Small intestine (tissue), 7 donors: ENCODE data around the gene SMG5. TPM values are rescaled to one million over a fixed set of nuclear protein-coding genes. Genes with fewer than 3 reads are reported as not detected.

ENCODE experiments used
- DNase-seq, 2 donors: peaks; one replicate each; pipeline versions ENCODE4 v3.0.0 to v3.0.0-alpha.2; 2013
- FAIRE-seq: peaks from 2 replicates; lab custom pipeline; 2012; peaks lifted over from hg19 to GRCh38; lab: Jason Lieb, UNC
- H3K27ac ChIP-seq, 3 donors: one replicate each; pipeline ENCODE4 v1.5.1; 2013; ENCODE audit warnings: low read length in 2 of 3, mild to moderate bottlenecking in 2 of 3, control low read depth in 1 of 3, inconsistent platforms in 1 of 3, low read depth in 1 of 3, moderate library complexity in 1 of 3
- H3K27me3 ChIP-seq, 3 donors: one replicate each; pipeline ENCODE4 v1.6.1; 2013; ENCODE audit warnings: low read length in 3 of 3, inconsistent platforms in 1 of 3; ENCODE audit not compliant: control insufficient read depth in 3 of 3, insufficient read depth in 3 of 3
- H3K36me3 ChIP-seq, 3 donors: one replicate each; pipeline ENCODE4 v1.6.1; 2013; ENCODE audit warnings: low read length in 3 of 3, inconsistent platforms in 1 of 3, low read depth in 1 of 3, mild to moderate bottlenecking in 1 of 3, moderate library complexity in 1 of 3; ENCODE audit not compliant: control insufficient read depth in 3 of 3, insufficient read depth in 2 of 3
- H3K4me1 ChIP-seq, 3 donors: one replicate each; pipeline ENCODE4 v1.6.1; 2013; ENCODE audit warnings: low read length in 2 of 3, inconsistent platforms in 1 of 3, low read depth in 1 of 3, mild to moderate bottlenecking in 1 of 3, moderate library complexity in 1 of 3; ENCODE audit not compliant: control insufficient read depth in 3 of 3, insufficient read depth in 2 of 3
- H3K4me3 ChIP-seq, 3 donors: one replicate each; pipeline ENCODE4 v1.5.1; 2013; ENCODE audit warnings: low read length in 3 of 3, control low read depth in 1 of 3, inconsistent platforms in 1 of 3, low read depth in 1 of 3, mild to moderate bottlenecking in 1 of 3, moderate library complexity in 1 of 3
- H3K9me3 ChIP-seq, 2 donors: one replicate each; pipeline ENCODE4 v1.6.1; 2013; ENCODE audit warnings: low read depth in 1 of 2, low read length in 1 of 2; ENCODE audit not compliant: control insufficient read depth in 2 of 2, insufficient read depth in 1 of 2
- WGBS, 3 donors: extraction: QIAGEN DNeasy Blood & Tissue Kit; methylation state at CpG; one replicate each; pipeline ENCODE4 v1.1.7; 2013; 5-methylcytosine and 5-hydroxymethylcytosine counted together
- polyA plus RNA-seq, 4 donors: library from polyadenylated mRNA; stranded (reverse) in 3 of 4; unstranded in 1 of 4; fragments of 200-250 nt in 3 of 4; fragments of 120-200 nt in 1 of 4; gene quantifications; one replicate each; pipeline versions ENCODE4 v1.2.1 to v1.2.3, GENCODE V29; 2013
- donor health status: healthy with polysubstance abuse.
- donor health status: control.
- donor health status: control.
- donor health status: Bipolar disorder and iron deficiency.
- donor health status: healthy.

Gene SMG5
- polyA plus RNA-seq, 4 donors, result 30.0 to 57.0 (median 43.3) TPM

- peaks cover 7 to 29% (median 8%) of the 10 kb centered on the region in 3 donors for H3K36me3 ChIP-seq
- no peak overlapping the region for H3K4me3 ChIP-seq
- DNase-seq, result no peak
- H3K27ac ChIP-seq, result no peak overlapping the region
- no peaks in the 10 kb centered on the region for H3K4me1 ChIP-seq
- WGBS, 3 donors, result 90 to 97% (median 96%) methylated on average over 2 to 4 of the region's 4 CpGs
- no peak for FAIRE-seq
- no peaks in the 10 kb centered on the region for H3K9me3 ChIP-seq
- no peaks in the 10 kb centered on the region for H3K27me3 ChIP-seq
These were observed 20.6 kb upstream of the SMG5 start for GRCh38 chr1:156303241-156303640.

GRCh38 chr1:156298852-156299357 lies 16.3 kb upstream of the SMG5 start, which contains the start of gene VHLL:
TSS of gene VHLL (minus strand) at chr1:156299307. CDS start at chr1:156299189, 118 bp downstream.
- H3K9me3 ChIP-seq, result no peaks in the 10 kb centered on the region
- no peak for DNase-seq
- no peak within 1 kb of the TSS for H3K27ac ChIP-seq
- H3K36me3 ChIP-seq, result peaks cover 0 to 8% (median 2%) of the 10 kb centered on the region in 3 donors
- peaks cover 0 to 7% (median 0%) of the 10 kb centered on the region in 3 donors for H3K4me1 ChIP-seq
- no peaks in the 10 kb centered on the region for H3K27me3 ChIP-seq
- no peak within 1 kb of the TSS for H3K4me3 ChIP-seq
- no peak for FAIRE-seq
- WGBS, 3 donors, result 90 to 95% (median 94%) methylated on average over 19 of the region's 19 CpGs

- H3K36me3 ChIP-seq, result peaks cover 0 to 30% (median 0%) of the 10 kb centered on the region in 3 donors
- H3K27ac ChIP-seq, result no peak within 1 kb of the TSS
- H3K4me1 ChIP-seq, result peaks cover 0 to 23% (median 0%) of the 10 kb centered on the region in 3 donors
- DNase-seq (peak; percentile 77 to 85), FAIRE-seq (no peak)
- H3K27me3 ChIP-seq, result no peaks in the 10 kb centered on the region
- peak within 1 kb of the TSS; percentile 53 to 79 (median 72) for H3K4me3 ChIP-seq
- 0 to 1% (median 0%) methylated on average over 17 of the region's 17 CpGs for WGBS, 3 donors
- H3K9me3 ChIP-seq, result no peaks in the 10 kb centered on the region
These were observed 12.8 kb upstream of the SMG5 start, which contains the start of gene GLMP for GRCh38 chr1:156295391-156295947. TSS of gene GLMP (minus strand) at chr1:156295679. CDS start at chr1:156295645, 34 bp downstream.

- 89 to 90% (median 90%) methylated on average over 9 of the region's 9 CpGs for WGBS, 3 donors
- Histone ChIP-seq H3K4me3 (no peak overlapping the region), H3K4me1 (peaks cover 0 to 23% (median 0%) of the 10 kb centered on the region in 3 donors), H3K9me3 (no peaks in the 10 kb centered on the region), H3K27ac (no peak overlapping the region), H3K36me3 (peaks cover 0 to 30% (median 0%) of the 10 kb centered on the region in 3 donors), H3K27me3 (no peaks in the 10 kb centered on the region)
- DNase-seq, result no peak
- FAIRE-seq, result no peak
These were observed 11.3 kb upstream of the SMG5 start for GRCh38 chr1:156293895-156294294.

GRCh38 chr1:156293098-156293434 lies 10.4 kb upstream of the SMG5 start:
- Histone ChIP-seq H3K4me3 (no peak overlapping the region), H3K4me1 (peaks cover 0 to 23% (median 0%) of the 10 kb centered on the region in 3 donors), H3K9me3 (no peaks in the 10 kb centered on the region), H3K36me3 (peaks cover 0 to 35% (median 0%) of the 10 kb centered on the region in 3 donors), H3K27ac (no peak overlapping the region), H3K27me3 (no peaks in the 10 kb centered on the region)
- FAIRE-seq (no peak), DNase-seq (no peak)
- WGBS, 3 donors, result 87 to 90% (median 89%) methylated on average over 8 of the region's 8 CpGs

GRCh38 chr1:156291226-156292061 lies 8.8 kb upstream of the SMG5 start:
- Histone ChIP-seq H3K27me3 (no peaks in the 10 kb centered on the region), H3K9me3 (no peaks in the 10 kb centered on the region), H3K4me1 (peaks cover 0 to 23% (median 0%) of the 10 kb centered on the region in 3 donors), H3K4me3 (peak overlapping the region in 2 of 3 donors; percentile 26 to 49), H3K27ac (peak overlapping the region; percentile 33 to 78 (median 75)), H3K36me3 (peaks cover 0 to 35% (median 0%) of the 10 kb centered on the region in 3 donors)
- DNase-seq, result peak; percentile 94 to 96
- no peak for FAIRE-seq
- WGBS, 3 donors, result 12 to 26% (median 20%) methylated on average over 37 of the region's 37 CpGs

GRCh38 chr1:156289857-156290256 lies 7.2 kb upstream of the SMG5 start:
- no peak overlapping the region for H3K4me3 ChIP-seq
- DNase-seq, result no peak
- no peaks in the 10 kb centered on the region for H3K9me3 ChIP-seq
- no peak overlapping the region for H3K27ac ChIP-seq
- H3K36me3 ChIP-seq, result peaks cover 0 to 50% (median 0%) of the 10 kb centered on the region in 3 donors
- FAIRE-seq, result no peak
- no peaks in the 10 kb centered on the region for H3K27me3 ChIP-seq
- H3K4me1 ChIP-seq, result peaks cover 0 to 21% (median 0%) of the 10 kb centered on the region in 3 donors

- Histone ChIP-seq H3K4me3 (no peak overlapping the region), H3K27me3 (no peaks in the 10 kb centered on the region), H3K27ac (no peak overlapping the region), H3K9me3 (no peaks in the 10 kb centered on the region), H3K4me1 (peaks cover 2 to 30% (median 3%) of the 10 kb centered on the region in 3 donors), H3K36me3 (peaks cover 0 to 24% (median 0%) of the 10 kb centered on the region in 3 donors)
- FAIRE-seq (no peak), DNase-seq (no peak)
- 92 to 94% (median 93%) methylated on average over 8 of the region's 8 CpGs for WGBS, 3 donors
These were observed 3.4 kb upstream of the SMG5 start for GRCh38 chr1:156286061-156286460.
